ENCODE data around the gene ABI1.
"Not testable (repeated sequence)": the region's sequence is repeated elsewhere in the genome, so short reads cannot be mapped to it uniquely, and the experiment has no call there.

The ABI1 gene

DNA sequence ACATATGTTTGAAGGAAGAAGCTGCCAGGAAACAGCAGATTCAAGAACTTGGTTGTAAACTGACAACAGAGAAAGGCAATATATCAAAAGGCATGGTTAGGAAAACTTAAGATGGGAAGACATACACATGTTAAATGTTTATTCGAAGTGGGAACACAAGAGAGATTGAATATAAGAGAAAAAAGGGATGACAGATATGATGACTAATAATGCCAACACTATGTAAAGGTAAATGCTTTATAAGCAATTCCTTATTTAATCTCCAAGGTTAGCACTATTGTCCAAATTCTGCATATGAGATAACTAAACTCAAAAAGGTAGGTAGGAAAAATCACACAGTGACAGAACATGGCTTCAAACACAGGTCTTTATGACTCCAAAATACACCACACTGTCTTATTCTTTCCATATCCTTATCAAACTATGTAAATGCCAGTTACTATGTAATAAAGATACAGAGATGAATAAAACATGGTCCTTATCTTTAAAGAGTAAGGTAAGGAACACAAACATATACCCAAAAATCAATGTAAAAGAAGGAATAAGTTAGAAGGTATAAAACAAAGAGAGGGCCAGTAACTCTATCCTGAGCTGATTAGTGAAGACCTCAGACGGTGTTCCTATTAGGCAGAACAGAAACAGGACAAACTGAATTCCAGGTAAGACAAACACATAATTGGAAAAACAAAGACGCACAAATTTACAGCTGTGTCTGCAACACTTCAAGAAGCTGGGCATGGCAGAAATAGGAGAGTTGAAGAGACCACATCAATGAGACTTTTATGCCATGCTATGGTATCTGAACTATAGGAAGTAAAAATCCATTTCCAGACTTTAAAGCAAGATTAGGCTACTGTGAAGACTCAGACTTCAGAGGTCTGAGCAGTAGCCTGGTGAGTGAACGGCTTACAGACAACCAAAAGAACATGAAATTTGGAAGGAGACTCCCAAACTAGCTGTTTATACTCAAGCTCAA is 56.1 kb downstream of the ABI1 start:
- no peak for DNase-seq (ENCODE audit: low spot score)

DNA sequence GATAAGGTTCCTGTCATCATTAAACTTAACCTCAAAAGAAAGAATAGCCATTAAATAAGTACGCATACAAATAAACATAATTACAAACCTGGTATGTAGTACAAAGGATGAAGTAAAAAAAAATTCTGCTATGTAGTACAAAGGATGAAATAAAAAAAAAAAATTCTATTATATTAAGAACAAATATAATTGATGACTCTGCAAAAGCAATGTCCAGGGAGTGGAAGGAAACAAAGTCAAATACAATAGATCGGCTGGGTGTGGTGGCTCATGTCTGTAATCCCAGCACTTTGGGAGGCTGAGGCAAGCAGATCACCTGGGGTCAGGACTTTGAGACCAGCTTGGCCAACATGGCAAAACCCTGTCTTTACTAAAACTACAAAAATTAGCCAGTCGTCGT is 56.9 kb downstream of the ABI1 start:
- DNase-seq (ENCODE audit: low spot score) = no peak

DNA sequence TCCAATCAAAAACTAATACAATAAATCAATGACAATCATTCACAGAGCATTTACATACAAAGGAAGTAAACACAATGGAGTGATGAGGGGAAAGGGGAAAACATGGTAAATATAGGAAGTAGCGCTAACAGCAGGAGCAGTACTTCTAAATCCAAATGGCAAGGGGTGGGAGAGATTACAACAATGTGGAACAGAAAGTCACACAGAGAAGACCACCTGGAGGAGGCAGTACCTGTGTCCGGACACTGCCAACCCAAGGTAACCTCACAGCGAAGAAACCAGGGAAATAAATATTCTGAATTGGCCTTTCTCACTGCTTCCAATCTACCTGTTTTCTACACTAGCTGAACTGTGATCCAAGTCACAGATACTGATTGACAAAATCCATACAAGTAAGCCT is 58.2 kb downstream of the ABI1 start:
- no peak for DNase-seq (ENCODE audit: low spot score)

DNA sequence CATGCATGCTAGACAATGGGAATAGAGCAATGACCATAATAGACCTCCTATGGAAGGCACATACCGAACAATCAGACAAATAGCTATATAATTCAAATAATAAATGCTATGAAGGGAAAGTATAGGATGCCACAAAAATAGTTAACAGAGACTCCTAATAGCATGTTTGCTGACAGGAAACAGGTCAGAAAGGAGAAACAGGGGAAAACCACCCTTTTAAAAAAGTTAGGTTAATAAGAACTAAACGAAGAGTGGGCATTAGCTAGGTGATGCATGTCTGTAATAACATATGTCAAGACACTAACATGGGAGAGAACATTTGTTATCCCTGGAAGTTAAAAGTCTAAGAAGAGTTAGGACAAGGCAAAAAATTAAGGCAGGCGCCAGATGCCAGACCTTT is 58.9 kb downstream of the ABI1 start:
- no peak for DNase-seq (ENCODE audit: low spot score)

DNA sequence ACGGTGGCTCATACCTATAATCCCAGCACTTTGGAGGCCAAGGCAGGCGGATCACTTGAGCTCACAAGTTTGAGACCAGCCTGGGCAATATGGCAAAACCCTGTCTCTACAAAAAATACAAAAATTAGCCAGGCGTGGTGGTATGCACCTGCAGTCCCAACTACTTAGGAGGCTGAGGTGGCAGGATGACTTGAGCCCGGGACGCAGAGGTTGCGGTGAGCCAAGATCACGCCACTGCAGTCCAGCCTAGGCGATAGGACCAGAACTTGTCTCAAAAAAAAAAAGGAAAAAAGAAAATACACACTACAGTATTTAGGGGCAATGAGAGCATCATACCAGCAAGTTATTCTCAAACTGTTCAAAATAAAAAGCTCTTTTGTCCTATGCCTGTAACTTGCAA is 59.5 kb downstream of the ABI1 start:
- no peak for DNase-seq (ENCODE audit: low spot score)

DNA sequence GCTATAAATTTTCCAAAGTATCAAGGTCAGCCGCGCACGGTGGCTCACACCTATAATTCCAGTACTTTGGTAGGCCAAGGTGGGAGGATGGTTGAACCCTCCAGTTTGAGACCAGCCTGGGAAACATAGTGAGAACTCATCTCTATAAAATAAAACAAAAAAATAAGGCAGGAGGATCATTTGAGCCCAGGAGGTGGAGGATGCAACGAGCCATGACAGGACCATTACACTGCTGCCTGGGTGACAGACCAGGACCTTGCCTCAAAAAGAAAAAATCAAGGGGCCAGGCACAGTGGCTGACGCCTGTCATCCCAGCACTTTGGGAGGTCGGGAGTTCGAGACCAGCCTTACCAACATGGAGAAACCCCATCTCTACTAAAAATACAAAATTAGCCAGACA is 60.3 kb downstream of the ABI1 start:
- no peak for DNase-seq (ENCODE audit: low spot score)

DNA sequence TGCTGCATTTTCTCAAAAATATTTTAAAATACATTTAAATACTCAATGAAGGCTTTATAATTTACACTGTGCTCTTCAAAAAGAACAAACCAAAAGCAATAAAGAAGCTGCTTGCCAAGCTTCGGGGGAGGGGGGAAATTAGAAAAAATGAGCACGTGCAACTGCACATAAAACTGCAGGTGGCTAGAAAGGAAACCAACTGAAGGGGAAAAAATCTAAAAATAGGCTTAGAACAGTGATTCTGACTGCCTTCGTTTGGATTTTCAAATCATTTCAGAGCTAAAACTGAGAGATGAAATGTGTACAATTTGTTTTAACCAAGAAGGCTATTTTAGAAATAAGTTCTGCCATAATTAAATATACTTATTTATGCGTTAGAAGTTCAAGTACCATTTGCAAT is 61.4 kb downstream of the ABI1 start:
- DNase-seq (ENCODE audit: low spot score) = no peak

DNA sequence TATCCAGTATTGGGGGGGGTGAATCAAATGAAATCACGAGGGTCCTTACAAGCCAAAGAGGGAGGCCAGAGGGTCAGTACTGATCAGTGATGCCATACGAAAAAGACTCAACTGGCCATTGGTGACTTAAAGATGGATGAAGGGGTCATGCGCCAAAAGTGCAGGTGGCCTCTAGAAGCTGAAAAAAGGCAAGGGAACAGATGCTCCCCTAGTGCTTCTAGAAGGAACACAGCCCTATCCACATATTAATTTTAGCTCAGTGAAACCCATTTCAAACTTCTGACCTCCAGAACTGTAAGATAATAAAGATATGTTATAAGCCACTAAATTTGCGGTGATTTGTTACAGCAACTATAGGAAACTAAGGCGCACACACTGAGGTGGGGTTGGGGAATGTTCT is 62.5 kb downstream of the ABI1 start:
- DNase-seq (ENCODE audit: low spot score) = no peak

DNA sequence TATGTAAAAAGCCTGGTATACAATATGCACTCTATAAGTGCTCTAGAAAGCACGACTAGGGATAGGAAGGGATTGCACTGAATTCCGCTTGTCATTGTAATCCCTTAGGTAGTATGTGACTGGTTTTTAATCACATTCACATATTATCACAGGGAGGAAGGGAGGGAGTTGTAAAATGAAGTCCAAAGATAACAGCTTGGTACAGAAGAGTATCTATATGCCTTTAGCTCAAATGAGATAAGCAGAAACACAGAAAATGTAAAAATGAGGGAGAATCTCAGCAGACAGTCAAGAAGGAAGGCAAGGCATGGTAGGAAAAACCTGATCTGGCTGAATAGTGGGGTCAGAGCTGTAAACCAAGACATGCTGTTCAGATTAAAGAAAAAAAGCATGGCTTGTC is 63.4 kb downstream of the ABI1 start:
- DNase-seq (ENCODE audit: low spot score) = no peak

DNA sequence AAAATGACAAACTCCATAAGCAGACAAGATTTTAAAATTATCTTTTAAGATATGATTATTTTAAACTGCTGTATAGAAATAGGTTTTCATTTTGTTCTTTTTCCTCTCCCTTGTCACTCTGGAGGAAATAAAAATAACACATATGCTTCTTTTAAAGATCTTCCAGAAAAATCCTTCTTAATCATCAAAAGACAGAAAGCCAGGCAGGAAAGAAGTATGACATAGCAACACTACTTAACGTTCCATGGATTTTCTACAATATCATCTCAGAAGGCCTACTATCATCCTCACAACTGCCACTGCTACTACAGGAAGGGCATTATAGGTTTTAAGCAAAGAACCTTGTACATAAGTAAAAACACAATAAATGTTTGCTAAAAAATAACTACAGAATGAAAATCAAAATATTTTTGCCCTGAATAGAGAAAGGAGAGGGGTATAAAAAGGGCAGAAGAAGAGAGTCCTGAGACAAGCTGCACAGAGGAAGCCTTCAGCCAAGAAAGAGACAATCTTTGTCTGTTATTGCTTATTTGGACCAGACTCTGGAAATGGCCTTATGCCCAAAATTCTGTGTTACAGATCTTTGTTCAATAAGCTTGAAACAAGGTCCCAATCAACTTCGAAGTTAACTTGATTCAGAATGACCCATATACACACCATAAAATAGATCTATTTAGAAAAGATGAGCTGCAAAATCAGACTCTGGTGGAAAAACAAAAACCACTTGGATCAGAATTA is 67.8 kb downstream of the ABI1 start:
- no peak for DNase-seq (ENCODE audit: low spot score)

DNA sequence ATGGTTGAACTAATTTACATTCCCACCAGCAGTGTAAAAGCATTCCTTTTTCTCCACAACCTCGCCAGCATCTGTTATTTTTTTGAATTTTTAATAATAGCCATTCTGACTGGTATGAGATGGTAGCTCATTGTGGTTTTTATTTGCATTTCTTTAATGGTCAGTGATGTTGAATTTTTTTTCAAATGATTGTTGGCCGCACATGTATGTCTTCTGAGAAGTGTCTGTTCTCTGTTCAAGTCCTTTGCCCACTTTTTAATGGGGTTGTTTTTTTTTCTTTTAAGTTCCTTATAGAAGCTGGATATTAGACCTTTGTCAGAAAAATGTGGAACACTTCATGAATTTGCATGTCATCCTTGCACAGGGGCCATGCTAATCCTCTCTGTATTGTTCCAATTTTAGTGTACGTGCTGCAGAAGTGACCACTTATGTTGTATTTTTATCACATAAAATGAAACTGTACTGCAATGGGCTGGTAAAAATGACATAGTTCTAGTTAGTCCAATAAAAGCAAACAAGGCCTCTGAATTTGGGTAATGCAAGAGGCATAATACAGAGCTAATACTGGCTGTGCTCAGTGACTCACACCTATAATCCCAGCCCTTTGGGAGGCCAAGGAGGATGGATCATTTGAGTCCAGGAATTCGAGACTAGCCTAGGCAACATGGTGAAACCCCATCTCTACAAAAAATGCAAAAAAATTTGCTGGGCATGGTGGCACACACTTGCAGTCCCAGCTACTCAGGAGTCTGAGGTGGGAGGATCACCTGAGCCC is 70.3 kb downstream of the ABI1 start:
- DNase-seq (ENCODE audit: low spot score) = no peak

DNA sequence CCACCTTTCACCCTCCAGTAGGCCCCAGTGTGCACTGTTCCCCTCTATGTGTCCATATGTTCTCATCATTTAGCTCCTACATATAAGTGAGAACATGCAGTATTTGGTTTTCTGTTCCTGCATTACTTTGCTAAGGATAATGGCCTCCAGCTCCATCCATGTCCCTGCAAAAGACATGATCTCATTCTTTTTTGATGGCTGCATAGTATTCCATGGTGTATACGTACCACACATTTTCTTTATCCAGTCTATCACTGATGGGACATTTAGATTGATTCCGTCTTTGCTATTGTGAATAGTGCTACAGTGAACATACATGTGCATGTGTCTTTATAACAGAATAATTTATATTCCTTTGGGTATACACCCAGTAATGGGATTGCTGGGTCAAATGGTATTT is 71.0 kb downstream of the ABI1 start:
- not testable (repeated sequence) for DNase-seq (ENCODE audit: low spot score)

DNA sequence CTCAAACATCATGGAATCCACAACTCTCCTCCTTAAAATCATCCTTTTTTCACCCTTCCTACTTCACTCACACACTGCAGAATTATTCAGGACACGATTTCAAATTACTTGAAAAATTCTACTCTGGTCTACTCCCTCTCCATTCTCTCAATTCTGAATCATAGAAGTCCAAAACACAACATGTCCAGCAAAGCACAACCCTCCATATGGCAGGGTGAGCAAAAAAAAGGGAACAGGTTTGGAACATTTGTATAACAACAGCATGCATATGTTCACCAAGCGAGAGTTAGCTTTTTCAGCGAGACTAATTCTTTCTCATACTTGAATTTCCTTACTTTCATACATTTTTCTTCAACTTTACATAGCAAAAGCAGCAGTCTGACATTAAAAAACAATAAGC is 73.4 kb downstream of the ABI1 start:
- no peak for DNase-seq (ENCODE audit: low spot score)

DNA sequence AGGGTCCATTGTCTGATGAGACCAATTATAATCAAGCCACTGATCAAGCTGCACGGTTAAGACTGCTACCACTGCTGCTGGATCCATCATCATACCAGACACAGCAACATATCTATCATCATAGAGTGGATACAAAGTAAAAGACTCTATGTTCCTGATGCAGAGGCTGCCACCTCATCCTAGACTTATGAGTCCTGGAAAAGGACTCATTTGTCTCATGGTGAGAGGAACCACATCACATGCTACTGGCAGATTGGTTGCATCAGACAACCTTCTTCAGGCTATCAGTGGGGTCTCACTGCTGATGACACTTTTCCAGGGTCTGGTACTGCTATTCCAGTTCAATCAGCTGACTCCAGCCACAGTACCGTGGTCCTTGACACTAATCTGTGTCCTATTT is 79.0 kb downstream of the ABI1 start:
- no peak for DNase-seq (ENCODE audit: low spot score)

DNA sequence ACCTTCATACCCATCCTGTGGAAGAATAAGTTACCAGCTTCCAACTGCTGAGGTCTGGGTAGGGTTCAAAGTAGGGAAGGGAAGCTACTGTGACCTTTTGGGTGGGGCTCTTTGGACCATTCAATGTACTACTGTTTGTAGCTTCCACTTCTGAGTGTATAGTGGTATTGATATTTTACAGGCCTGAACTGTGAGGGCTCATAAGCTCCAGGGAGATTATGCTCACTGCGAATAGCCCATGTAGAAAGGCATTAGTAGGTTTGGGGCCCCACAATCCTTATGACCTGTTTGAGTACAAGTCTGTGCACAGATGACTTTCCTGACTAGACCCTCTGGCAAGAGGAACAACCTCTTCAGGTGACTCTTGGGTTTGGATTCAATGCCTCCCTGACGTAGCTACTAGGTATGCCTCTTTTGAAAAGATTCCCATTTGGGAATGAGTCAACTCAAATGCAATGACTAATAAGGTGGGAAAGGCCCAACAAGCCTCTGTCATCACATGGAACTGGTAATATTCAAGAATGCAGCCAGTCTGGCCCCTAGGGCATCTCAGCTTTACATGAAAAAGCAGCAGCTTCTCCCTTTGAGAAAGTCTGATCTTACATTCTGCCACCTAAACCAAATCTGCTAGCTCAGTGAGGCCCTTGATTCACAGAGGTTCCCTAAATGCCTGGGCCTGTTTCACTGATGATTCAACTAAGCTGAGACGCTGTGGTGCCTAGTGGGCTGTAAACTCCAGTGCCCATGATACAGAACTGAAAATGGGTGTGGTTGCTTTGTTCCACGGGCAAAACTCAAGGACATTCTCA is 79.8 kb downstream of the ABI1 start:
- DNase-seq (ENCODE audit: low spot score) = no peak

DNA sequence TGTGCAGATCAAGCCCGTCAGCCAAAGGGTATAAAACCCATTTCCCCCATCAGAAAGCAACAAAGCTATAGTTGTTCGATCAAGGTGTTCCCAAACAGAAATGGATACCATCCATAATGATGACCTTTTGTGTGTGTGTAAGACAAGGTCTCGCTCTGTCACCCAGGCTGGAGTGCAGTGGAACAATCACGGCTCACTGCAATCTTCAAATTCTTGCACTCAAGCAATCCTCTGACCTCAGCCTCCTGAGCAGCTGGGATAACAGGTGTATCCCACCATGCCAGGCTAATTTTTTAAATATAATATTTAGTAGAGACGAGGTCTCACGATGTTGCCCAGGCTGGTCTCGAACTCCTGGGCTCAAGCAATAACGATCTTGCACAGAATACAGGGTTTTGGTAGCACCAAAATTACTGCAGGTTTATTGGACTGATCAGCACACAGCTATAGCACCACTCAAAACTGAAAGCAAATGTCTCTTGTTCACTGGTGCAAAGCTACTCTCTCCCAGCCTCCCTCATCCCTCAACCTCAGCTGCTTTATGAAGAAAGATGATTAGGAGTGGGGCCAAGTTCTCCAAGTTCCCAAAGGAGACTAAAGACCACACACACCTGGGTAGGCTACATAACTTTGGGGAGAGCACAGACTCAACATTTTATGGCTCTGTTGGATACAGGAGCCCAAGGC is 80.5 kb downstream of the ABI1 start:
- DNase-seq (ENCODE audit: low spot score) = no peak

DNA sequence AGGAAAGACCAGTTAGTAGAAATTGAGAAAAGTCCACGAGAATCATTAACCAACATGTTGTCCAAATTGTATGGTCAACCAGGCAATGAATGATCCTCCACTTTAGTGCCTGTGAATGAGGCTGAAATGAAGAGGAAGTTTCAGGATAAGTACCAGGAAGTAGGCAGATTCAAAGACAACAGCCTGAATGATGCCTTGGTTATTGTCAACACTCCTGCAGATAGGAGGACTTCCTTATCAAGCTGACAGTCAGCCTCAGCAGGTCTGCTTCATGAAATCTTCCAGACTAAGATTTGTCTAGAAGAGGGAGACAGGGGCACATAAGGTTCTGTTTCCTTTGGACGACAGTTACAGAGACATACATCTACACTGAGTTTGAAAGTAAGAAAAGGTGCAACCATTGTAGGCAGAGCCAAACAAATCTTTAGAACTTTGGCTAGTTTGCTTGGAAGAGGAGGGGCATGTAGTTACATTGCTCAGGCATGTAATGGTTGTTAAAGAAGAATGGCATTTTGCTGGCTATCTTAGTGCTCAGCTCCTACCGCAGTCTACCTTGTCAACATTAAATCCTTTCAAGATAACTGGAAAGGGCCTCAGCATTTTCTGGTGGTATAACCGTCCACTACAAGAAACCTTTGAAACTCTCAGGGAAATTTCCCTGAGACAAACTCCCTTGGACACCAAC is 81.4 kb downstream of the ABI1 start:
- DNase-seq (ENCODE audit: low spot score) = no peak

DNA sequence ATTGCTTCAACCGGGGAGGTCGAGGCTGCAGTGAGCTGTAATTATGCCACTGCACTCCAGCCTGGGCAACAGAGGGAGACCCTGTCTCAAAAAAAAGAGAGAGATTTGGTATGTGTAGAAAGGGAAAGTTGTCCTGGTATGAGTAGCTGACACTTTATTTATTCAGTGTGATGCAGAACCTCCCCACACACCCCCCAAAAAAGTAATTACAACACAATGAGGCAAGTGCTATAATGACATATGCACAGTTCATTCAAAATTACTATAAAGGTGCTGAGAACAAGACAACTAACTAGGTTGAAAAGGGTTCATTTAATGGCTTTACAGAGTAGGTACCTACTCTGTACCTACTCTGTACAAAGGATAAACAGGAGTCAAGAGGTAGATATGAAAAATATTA is 83.1 kb downstream of the ABI1 start:
- no peak for DNase-seq (ENCODE audit: low spot score)

DNA sequence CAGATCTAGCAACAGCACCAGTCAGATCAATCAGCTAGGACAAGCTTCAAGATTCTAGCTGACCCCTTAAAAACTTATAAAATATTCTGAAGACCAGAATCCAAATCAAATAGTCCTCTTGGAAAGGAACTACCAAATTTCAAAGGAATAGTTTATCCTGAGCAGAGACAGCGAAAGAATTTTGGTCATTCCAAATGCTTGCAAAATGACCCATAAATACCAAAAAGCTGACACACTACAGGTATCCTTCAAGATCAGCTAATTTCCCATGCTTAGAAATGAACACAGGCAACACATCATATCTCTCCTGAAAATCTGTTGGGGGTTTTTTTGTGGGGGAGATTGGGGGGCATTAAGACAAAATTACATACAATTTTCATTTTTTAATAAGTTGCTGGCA is 84.5 kb downstream of the ABI1 start:
- DNase-seq (ENCODE audit: low spot score) = no peak

DNA sequence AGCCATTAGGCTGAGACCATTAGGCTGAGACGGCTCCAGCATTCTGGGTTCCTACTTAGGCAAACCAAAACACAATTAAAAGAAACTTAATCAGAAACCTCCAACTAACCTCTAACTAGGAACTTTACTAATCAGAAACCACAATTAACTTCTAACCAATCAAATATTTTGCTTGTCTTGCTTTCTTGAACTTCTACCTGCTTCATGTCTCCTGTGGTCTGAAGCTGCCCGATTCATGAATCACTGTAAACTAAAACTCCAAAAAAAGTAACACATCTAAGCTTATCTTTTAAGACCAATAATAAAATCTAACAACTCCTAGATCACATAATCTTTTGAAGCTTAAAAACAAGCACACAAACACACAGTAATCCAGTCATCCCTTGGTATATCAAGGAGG is 87.1 kb downstream of the ABI1 start:
- DNase-seq (ENCODE audit: low spot score) = no peak

DNA sequence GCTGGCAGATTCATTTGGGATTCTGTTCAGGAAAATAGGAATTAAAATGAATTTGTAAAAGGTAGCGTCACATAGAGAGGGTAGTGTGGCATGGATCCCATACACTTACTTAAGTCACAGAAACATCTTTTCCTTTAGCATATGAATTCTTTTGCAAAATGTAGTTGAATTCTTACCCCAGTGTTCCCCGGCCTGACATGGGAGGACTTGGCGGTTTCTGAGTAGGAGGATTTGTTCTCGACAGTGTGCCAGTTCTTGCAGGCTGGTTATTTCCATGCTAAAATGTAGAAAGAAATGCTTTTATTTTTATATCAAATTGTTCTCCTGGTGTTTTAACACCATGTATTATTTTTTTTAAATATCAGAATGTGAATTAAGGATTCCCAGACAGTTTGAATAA is 90.7 kb downstream of the ABI1 start:
- DNase-seq (ENCODE audit: low spot score) = no peak

Data from HuH-7 (cell line).